DMS79 treated with DMSO at 0.1 percent for 48 hours (cell line): ENCODE results near the gene GLI2.

Source experiments
- DNase-seq: peaks from one replicate; lab custom pipeline; 2025; lab: John Stamatoyannopoulos, UW

The GLI2 gene

DNA sequence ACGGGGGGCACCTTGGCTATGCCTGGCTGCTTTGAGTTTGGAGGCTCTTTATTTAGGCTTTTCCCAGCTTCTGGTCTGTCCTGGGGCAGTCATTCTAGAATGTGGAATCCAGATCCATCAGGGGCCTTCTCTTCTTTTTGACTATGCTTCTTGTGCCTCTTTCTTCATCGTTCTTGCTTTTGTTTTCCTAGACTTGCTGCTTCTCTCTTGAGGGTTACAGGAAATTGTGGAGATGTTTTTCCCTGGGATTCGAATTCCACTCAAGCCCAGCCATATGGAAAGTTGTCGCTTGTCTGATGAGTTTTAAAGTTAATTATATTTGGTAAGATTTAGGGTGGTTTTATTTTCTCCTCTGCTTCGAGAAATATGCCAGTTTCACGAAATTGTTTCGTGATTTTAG is 2.4 kb downstream of the GLI2 start:
- DNase-seq = no peak

- DNase-seq = peak; percentile 64
These were observed 3.2 kb downstream of the GLI2 start for GRCh38 chr2:120738786-120739437.

GRCh38 chr2:120739438-120740090 is 3.9 kb downstream of the GLI2 start:
- no peak for DNase-seq

- DNase-seq = no peak
These were observed 4.7 kb downstream of the GLI2 start for GRCh38 chr2:120740375-120740764.

DNA sequence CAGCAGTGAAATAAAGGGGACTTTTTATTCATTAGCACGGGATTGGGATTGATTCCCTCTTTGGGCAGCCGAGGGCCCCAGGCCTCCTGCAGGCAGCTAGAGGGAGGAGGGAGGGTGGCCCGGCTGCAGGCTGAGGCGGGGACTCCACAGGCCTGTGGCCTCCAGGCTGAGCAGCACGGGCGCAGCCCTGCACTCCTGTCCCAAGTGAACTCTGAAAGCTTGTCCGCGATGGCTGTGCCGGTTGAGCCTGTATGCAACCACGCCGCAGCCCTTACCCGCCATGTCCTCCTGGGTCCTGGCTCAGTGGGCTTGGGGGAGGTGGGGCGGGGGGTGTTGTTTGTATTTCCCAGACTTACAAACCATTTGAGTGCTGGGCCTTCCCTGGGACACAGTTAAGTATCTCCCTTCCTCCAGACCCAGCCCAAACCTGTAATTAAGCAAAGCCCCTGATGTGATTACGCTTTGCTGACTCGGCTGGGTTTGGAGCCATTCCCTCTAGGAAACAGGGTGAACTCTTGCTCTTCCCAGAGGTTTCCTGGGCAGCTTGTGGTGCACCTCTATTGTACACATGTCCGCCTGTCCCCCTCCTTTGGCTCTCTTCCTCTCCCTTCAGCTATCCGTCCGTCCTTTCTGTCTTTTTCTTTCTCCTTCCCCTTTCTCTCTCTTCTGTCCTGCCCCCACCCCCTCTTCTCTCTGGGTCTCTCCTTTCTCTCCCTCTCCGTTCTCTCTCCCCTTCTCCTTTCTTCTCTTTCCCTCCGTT is 5.3 kb downstream of the GLI2 start:
- no peak for DNase-seq

DNA sequence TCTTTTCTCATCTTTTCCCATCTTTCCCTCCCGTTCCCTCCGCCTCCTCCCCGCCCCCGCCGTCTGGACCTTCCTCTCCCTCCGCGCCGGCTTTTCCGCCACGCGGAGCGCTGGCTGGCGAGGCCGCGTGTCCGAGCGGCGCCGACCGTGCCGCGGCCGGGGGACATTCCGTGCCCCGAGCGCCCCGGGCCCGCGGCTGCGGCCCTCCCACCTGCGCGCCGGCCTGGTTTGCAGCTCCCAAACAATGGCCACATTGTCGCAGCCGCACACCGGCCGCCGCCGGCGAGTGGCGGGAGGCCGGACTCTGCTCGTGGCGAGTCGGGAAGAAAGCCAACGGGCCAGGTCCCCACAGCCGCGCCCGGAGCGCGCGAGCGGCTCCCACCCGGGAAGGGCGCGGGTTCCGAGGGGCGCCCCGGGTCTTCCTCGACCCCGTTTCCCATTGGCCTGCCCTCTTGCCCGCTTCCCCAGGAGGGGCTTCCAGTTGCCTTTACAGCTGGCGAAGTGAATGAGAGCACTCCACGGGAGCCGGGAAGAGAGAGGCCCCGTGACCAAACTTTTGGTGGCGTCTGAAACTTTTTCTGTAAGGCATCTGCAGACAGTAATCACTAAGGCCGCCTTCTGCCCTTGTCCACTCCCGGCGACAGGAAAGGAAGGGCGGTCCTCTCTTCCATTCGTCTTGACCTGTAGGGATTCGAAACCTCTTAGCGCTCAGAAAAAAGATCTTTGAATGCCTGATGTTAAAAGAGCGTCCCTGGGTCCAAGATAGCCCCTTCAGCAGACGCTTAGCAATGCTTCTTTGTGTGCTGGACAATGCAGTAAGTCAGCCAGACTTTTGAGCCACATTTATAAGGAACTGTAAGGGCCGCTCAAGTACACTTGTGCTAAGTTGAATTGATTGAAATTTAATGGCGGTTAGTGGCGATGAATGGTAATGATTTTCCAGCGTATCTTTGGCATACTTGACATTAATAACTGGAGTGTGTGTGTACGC is 6.2 kb downstream of the GLI2 start:
- DNase-seq = peak; percentile 85

DNA sequence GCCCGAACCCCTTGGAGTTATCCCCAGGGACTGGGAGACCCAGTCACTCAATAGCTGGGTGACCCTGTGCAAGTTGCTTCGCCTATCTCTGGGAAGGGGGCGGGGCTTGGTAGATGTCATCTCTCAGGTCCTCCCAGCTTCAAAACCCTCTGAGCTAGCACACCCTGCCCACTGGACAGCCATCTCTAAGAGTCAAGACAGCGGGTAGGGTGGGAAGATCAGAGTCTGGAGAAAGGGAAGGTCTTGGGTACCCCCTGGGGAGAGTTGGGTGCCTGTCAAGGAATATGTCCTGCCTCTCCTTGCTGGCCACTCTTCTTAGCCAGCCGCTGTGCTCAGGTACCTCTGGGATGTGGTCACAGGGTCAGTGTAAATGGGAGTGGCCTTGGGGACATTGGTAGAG is 8.0 kb downstream of the GLI2 start:
- DNase-seq = no peak

DNA sequence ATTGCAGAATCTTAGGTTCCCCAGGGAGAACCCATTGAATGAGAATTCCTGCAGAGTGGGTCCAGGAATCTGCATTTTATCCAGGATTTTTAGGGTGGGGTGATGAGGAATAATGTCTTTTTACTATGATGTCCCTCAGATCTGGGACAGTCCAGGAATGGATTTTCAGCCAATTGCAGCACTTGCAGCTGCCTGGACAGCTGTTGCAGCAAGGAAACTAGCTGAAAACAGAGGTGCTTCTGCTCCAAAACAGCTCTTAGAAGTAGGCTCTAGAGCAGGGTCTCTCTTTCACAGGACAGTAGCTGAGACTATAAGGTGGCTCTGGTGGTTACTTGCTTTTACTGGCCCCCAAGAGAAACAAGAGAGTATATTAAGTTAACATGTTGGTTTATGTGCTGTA is 9.1 kb downstream of the GLI2 start:
- DNase-seq = no peak

GRCh38 chr2:120745420-120746111 is 9.9 kb downstream of the GLI2 start:
- no peak for DNase-seq

- no peak for DNase-seq
These were observed 10.5 kb downstream of the GLI2 start for GRCh38 chr2:120746144-120746543.

DNA sequence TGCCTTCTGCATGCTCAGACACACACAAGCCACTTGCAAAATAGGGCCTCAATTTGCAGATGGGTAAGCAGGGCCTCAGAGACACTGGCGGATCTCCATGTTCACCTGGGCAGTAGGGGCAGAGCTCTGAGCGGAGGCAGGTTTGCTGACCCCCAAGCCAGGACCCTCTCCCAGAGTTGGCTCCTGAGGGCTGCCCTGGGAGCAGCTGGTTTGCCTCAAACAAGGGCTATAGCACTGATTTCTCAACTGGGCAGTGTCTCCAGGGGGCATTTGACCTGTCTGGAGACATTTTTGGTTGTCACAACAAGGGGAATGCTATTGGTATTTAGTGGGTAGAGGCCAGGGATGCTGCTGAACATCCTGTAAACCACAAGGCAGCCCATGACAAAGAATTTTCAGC is 11.6 kb downstream of the GLI2 start:
- DNase-seq = no peak

DNA sequence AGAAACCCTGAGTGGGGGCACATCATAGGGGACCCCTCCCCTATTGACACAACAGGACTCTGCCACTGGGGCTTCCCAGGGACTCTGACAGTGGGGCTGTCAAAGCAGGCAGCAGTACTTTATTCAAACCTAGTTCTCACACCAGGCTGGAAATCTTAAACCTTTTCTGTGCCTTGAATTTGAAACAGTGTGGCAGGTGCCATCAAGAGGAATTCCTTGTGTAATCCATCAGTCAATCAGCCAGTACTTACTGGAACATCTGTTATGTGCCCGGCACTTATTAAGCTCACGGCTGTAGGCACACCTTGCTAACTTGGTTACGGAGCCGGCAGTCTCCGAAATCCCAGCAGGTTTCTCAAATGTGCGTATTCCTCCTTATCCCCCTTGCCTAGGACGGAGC is 12.0 kb downstream of the GLI2 start:
- no peak for DNase-seq

GRCh38 chr2:120748310-120748709 is 12.6 kb downstream of the GLI2 start:
- no peak for DNase-seq

- DNase-seq = no peak
These were observed 13.1 kb downstream of the GLI2 start for GRCh38 chr2:120748741-120749140.

- DNase-seq = no peak
These were observed 14.1 kb downstream of the GLI2 start for GRCh38 chr2:120749506-120750431.

GRCh38 chr2:120750488-120751210 is 15.0 kb downstream of the GLI2 start:
- no peak for DNase-seq

DNA sequence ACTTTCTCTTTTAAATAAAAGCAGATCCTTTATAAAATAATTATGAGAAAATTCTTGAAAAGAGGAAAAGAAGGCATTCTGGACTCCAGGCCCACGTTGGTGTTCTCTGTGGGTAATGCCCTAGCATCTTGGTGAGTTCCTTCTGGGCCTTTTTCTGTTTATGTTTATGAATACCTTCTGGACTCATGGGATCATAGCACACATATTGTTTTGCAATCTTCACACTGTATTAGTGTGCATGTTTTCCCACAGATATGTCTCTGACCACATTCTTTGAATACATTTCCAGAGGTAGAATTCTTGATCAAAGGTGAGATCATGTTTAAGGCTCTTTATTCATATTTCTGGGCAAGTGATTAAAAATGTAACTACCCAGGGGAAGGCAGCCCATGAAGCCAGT is 15.9 kb downstream of the GLI2 start:
- DNase-seq = no peak

DNA sequence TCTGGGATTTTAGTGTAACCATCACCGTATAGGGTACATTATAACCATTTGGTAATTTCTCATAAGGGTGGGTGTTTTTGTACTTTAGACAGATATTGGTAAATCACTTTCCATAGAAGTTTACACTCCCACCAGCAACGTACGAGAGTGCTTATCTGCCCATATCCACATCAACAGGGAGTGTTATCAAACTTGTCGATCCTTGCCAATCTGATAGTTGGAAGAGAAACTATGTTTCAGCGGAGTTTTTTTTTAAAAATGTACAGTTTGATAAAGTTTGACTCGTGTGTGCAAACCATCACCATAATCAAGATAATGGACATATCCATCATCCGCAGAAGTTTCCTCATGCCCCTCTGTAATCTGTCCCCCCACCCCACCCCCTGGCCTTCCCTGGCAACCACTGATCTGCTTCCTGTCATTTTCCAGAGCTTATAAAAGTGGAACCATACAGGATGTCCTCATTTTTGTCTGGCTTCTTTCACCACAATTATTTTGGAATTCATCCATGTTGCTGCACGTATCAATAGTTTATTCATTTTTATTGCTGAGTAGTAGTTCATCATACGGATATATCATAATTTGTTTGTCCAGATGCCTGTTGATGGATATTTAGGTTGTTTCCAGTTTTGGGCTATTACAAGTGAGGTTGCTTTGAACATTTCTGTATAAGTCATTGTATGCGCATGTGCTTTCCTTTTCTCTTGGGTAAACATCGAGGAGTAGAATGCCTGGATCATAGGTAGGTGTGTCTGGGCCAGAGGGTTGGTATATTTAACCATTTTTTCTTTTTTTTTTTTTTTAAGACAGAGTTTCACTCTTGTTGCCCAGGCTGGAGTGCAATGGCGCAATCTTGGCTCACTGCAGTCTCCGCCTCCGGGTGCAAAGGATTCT is 18.6 kb downstream of the GLI2 start:
- DNase-seq = no peak
